Coronary artery (tissue), 2 donors: ENCODE measurements around the gene CBFA2T2.
A peak's percentile ranks its signal among the peaks of the same experiment; 100 is the strongest.

Experiments used
- DNase-seq: peaks from one replicate; pipeline ENCODE4 v3.0.0-alpha.2; 2017; ENCODE audit warnings: low spot score
- H3K27ac ChIP-seq, 2 donors: fragments of 200-600 bp; sonication (generic); one replicate each; pipeline ENCODE4 v1.5.1; 2016 to 2019
- H3K4me3 ChIP-seq: fragments of 200-600 bp; sonication (generic); 2 replicates; pipeline ENCODE4 v1.5.1; 2016; ENCODE audit warnings: mild to moderate bottlenecking, moderate library complexity
- TF ChIP-seq, protein P1 (sequence below): fragments of 200-600 bp; sonication (generic); IDR thresholded peaks from one replicate; pipeline ENCODE4 v1.5.1; 2019; ENCODE audit warnings: antibody characterized with exemption

CBFA2T2 gene

DNA sequence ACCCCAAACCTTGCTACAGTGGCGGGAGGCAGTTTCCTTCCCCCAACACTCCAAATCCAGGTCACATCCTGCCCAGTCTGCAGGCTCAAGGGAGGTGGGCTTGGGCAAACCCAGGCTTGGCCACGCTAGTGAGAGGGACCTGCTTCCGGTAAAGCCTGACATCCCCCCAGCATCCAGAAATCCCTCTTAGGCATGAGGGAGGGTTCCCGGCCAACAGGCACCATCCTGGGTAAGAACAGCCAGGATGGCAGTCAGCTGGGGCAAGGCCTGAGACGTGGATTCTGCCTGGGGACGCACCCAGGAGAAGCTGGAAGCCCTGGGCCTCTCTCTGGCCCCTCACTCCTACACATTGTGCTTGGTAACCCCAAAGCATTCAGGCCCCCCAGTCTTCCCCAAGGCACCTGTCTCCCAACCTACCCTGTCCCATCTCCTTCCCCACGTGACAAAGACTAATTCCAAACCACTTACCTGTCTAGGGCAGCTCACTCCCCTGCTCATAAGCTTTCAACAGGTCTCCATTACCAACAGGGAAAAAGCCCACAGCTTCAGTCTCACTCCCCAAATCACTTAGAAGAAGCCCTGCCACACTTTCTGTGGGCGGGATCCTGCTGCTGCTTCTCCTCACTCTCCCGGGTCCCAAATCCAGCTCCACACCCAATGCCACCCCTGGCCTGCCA lies 174.3 kb downstream of the CBFA2T2 start:
- no peak for DNase-seq
- TF ChIP-seq, protein P1, sequence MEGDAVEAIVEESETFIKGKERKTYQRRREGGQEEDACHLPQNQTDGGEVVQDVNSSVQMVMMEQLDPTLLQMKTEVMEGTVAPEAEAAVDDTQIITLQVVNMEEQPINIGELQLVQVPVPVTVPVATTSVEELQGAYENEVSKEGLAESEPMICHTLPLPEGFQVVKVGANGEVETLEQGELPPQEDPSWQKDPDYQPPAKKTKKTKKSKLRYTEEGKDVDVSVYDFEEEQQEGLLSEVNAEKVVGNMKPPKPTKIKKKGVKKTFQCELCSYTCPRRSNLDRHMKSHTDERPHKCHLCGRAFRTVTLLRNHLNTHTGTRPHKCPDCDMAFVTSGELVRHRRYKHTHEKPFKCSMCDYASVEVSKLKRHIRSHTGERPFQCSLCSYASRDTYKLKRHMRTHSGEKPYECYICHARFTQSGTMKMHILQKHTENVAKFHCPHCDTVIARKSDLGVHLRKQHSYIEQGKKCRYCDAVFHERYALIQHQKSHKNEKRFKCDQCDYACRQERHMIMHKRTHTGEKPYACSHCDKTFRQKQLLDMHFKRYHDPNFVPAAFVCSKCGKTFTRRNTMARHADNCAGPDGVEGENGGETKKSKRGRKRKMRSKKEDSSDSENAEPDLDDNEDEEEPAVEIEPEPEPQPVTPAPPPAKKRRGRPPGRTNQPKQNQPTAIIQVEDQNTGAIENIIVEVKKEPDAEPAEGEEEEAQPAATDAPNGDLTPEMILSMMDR, result no peak
- peak overlapping the region; percentile 88 to 95 for H3K27ac ChIP-seq
- H3K4me3 ChIP-seq, result peak overlapping the region; percentile 81

- no peak overlapping the region for H3K4me3 ChIP-seq
- no peak for DNase-seq
- TF ChIP-seq, protein P1, result no peak
- H3K27ac ChIP-seq, result peak overlapping the region; percentile 88 to 95
Measured at GRCh38 chr20:33664762-33665144, 174.9 kb downstream of the CBFA2T2 start.

DNA sequence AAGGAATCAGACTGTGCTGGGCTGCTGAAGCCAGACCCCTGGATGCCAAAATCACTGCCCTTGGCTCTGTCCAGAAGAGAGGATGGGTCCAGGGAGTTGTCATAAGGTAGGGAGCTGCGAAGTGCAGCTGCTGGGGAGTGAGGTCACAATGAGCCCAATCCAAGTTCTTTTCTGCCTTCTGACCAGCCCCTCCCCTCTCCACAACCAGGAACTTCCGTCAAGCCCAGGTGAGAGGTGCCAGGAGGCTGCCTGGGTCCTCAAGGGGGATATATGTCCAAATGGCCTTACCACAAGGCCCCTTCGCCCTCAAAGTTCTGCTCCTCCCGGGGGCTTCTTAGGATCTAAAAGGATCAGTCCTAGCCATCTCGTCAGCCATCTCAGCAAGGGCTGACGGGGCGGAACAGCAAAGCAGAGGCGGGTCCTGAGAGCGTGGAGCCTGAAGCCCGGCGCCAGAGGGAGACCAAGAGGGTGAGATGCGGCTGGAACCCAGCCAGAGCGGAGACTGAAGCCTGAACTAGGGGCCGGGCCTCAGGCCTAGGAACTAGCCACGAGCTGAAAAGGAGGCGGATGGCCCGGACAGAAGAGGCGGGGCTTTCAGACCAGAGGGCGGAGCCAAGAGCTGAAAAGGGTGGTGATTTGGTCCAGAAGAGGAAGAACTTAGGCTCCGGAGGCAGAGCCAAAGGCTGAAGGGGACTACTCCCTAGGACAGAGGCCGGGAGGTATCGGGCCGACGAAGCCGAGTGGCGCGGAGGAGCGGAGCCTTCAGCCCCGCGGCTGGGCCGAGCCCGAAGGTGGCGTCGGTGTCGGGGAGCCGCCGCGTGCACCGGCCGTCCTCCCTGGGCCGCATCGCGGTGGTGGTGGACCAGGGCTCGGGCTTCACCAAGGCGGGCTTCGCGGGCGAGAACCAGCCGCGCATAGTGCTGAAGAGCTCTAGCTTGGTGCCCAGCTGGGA lies 176.7 kb downstream of the CBFA2T2 start, which contains the start of gene ACTL10:
Gene ACTL10 (plus strand): TSS at position 651 of the 952 bp plus-strand sequence. CDS start 555 bp downstream, outside the sequence.
- TF ChIP-seq, protein P1, result no peak
- Histone ChIP-seq H3K4me3 (peak within 1 kb of the TSS; percentile 84), H3K27ac (peak within 1 kb of the TSS; percentile 93)
- peak; percentile 99 for DNase-seq

DNA sequence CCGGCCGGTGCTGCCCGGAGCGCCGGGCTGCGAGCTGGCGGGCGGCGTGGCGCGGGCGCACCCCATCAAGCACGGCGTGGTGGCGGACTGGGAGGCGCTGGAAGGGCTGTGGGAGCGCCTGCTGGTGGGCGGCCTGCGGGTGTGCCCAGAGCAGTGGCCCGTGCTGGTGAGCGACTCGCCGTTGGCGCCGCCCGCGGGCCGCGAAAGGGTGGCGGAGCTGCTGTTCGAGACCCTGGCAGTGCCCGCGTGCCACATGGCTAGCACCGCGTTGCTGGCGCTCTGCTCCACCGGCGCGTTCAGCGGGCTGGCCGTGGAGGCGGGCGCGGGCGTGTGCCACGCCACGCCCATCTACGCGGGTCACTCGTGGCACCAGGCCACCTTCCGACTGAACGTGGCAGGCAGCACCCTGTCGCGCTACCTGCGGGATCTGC lies 177.4 kb downstream of the CBFA2T2 start:
- Histone ChIP-seq H3K27ac (peak overlapping the region; percentile 93), H3K4me3 (peak overlapping the region; percentile 84)
- no peak for DNase-seq
- TF ChIP-seq, protein P1, result no peak

GRCh38 chr20:33667676-33668465 lies 178.0 kb downstream of the CBFA2T2 start:
- TF ChIP-seq, protein P1, result peak; percentile 94
- peak; percentile 88 for DNase-seq

GRCh38 chr20:33668466-33669155 lies 178.7 kb downstream of the CBFA2T2 start:
- TF ChIP-seq, protein P1, result no peak
- no peak for DNase-seq
- Histone ChIP-seq H3K27ac (peak overlapping the region; percentile 93), H3K4me3 (peak overlapping the region; percentile 84)

More at GRCh38 chr20:33667676-33668465, 178.0 kb downstream of the CBFA2T2 start:
- Histone ChIP-seq H3K4me3 (peak overlapping the region; percentile 84), H3K27ac (peak overlapping the region; percentile 93)
